WI38 (cell line): ENCODE results near the gene CSRNP3.
"Not testable (repeated sequence)": the region's sequence is repeated elsewhere in the genome, so short reads cannot be mapped to it uniquely, and the experiment has no call there.

ENCODE experiments used
- H3K4me3 ChIP-seq: 2 replicates; pipeline ENCODE4 v1.5.1; 2011; ENCODE audit warnings: low read depth, mild to moderate bottlenecking, control low read depth, low read length
- CTCF ChIP-seq: IDR thresholded peaks from 2 replicates; pipeline ENCODE4 v1.5.1; 2012; ENCODE audit warnings: low read depth, mild to moderate bottlenecking, control low read depth, low read length

Gene CSRNP3

GRCh38 chr2:165582863-165583506 is 113.5 kb downstream of the CSRNP3 start:
- H3K4me3 ChIP-seq, result no peak overlapping the region
- TF ChIP-seq CTCF, result no peak

GRCh38 chr2:165584126-165584654 is 114.7 kb downstream of the CSRNP3 start:
- H3K4me3 ChIP-seq, result no peak overlapping the region
- TF ChIP-seq CTCF, result no peak

- no peak overlapping the region for H3K4me3 ChIP-seq
- TF ChIP-seq CTCF, result no peak
Measured at GRCh38 chr2:165586019-165586418, 116.5 kb downstream of the CSRNP3 start.

- TF ChIP-seq CTCF, result no peak
- H3K4me3 ChIP-seq, result no peak overlapping the region
Measured at GRCh38 chr2:165587335-165587938, 117.9 kb downstream of the CSRNP3 start.

GRCh38 chr2:165590999-165591398 is 121.5 kb downstream of the CSRNP3 start:
- H3K4me3 ChIP-seq, result not testable (repeated sequence)

- no peak overlapping the region for H3K4me3 ChIP-seq
- no peak for TF ChIP-seq CTCF
Measured at GRCh38 chr2:165593081-165593480, 123.6 kb downstream of the CSRNP3 start.

- H3K4me3 ChIP-seq, result no peak overlapping the region
Measured at GRCh38 chr2:165594231-165594934, 124.9 kb downstream of the CSRNP3 start.

More at GRCh38 chr2:165594231-165594934, 124.9 kb downstream of the CSRNP3 start:
- TF ChIP-seq CTCF, result no peak
